HTERT RPE-1 (cell line): ENCODE measurements around the gene CMTM5.
"Not testable (repeated sequence)": the region's sequence is repeated elsewhere in the genome, so short reads cannot be mapped to it uniquely, and the experiment has no call there.

ENCODE experiments used
- in situ Hi-C: fragments of 300-500 bp; cut with MboI; formaldehyde crosslinking; loops from 4 replicates; pipeline ENCODE4 v1.14.3; 2020; ENCODE audit warnings: low sequenced_read_pairs

The CMTM5 gene

GRCh38 chr14:23377573-23378563 is 1.0 kb downstream of the CMTM5 start:
- in situ Hi-C loops, result no loop called here

- in situ Hi-C loops, result no loop called here
These were observed 1.9 kb downstream of the CMTM5 start for GRCh38 chr14:23378612-23379220.

GRCh38 chr14:23379366-23380196 is 2.7 kb downstream of the CMTM5 start:
- in situ Hi-C loops, result no loop called here

- in situ Hi-C loops, result no loop called here
These were observed 3.5 kb downstream of the CMTM5 start for GRCh38 chr14:23380197-23380914.

GRCh38 chr14:23380976-23381375 is 4.1 kb downstream of the CMTM5 start:
- in situ Hi-C loops, result no loop called here

- in situ Hi-C loops, result no loop called here
These were observed 5.0 kb downstream of the CMTM5 start for GRCh38 chr14:23381871-23382270.

GRCh38 chr14:23382276-23382675 is 5.4 kb downstream of the CMTM5 start:
- in situ Hi-C loops, result no loop called here

GRCh38 chr14:23382731-23383440 is 6.0 kb downstream of the CMTM5 start:
- in situ Hi-C loops, result no loop called here

GRCh38 chr14:23384364-23385080 is 7.7 kb downstream of the CMTM5 start:
- in situ Hi-C loops, result no loop called here

GRCh38 chr14:23385244-23385641 is 8.4 kb downstream of the CMTM5 start:
- in situ Hi-C loops, result no loop called here

GRCh38 chr14:23385642-23386265 is 8.9 kb downstream of the CMTM5 start:
- in situ Hi-C loops, result no loop called here

GRCh38 chr14:23386266-23386657 is 9.4 kb downstream of the CMTM5 start:
- in situ Hi-C loops, result not testable (repeated sequence)

- in situ Hi-C loops, result no loop called here
These were observed 10.2 kb downstream of the CMTM5 start for GRCh38 chr14:23386999-23387398.

GRCh38 chr14:23387916-23388882 is 11.4 kb downstream of the CMTM5 start:
- in situ Hi-C loops, result no loop called here

- in situ Hi-C loops, result no loop called here
These were observed 12.2 kb downstream of the CMTM5 start for GRCh38 chr14:23388996-23389395.

GRCh38 chr14:23389396-23389795 is 12.6 kb downstream of the CMTM5 start:
- in situ Hi-C loops, result no loop called here

GRCh38 chr14:23389871-23390270 is 13.0 kb downstream of the CMTM5 start:
- in situ Hi-C loops, result not testable (repeated sequence)

- in situ Hi-C loops, result no loop called here
These were observed 15.8 kb downstream of the CMTM5 start for GRCh38 chr14:23392613-23393012.
